ENCODE results near the gene CSTA.
A peak's percentile ranks its signal among the peaks of the same experiment; 100 is the strongest.

The CSTA gene, protein sequence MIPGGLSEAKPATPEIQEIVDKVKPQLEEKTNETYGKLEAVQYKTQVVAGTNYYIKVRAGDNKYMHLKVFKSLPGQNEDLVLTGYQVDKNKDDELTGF

DNA sequence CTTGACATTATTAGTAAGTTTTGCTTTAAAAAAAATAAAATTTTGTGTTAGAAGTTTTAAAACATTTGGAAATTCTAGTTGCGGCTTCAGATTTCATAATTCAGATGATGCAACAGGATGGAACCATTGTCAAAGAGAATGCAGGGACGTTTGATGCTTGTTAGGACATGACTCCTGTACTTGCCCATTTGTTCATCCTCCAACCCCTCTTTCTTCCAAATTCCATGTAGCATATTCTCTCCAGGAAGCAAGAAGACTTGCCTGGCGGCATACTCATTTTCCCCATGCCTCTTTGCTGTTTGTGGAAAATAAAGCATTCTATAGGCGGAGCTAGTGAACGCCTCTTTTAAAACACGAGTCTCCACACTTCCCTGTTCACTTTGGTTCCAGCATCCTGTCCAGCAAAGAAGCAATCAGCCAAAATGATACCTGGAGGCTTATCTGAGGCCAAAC lies at the start of gene CSTA:
Gene CSTA (plus strand): TSS at position 378 of the 453 bp plus-strand sequence. CDS start 45 bp downstream, at position 423.
- DNase-seq, result no peak

DNA sequence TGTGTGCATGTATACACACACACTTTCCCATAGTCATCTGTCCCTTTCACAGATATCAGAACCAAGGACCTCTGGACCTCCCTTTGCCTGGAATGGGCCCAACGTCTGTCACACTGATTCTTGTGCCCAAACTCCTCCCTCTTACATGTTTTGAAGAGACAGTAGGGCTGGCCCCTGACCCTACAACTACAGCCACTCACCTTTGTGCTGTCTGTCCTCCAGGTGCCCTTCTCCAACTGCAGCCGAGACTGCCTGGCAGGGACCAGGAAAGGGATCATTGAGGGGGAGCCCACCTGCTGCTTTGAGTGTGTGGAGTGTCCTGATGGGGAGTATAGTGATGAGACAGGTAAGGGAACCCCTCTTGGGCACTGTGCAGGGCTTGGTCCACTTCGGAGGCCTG lies 43.2 kb upstream of the CSTA start:
- DNase-seq, result no peak

DNA sequence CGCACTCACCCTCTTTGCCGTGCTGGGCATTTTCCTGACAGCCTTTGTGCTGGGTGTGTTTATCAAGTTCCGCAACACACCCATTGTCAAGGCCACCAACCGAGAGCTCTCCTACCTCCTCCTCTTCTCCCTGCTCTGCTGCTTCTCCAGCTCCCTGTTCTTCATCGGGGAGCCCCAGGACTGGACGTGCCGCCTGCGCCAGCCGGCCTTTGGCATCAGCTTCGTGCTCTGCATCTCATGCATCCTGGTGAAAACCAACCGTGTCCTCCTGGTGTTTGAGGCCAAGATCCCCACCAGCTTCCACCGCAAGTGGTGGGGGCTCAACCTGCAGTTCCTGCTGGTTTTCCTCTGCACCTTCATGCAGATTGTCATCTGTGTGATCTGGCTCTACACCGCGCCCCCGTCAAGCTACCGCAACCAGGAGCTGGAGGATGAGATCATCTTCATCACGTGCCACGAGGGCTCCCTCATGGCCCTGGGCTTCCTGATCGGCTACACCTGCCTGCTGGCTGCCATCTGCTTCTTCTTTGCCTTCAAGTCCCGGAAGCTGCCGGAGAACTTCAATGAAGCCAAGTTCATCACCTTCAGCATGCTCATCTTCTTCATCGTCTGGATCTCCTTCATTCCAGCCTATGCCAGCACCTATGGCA lies 41.1 kb upstream of the CSTA start:
- DNase-seq, result no peak

DNA sequence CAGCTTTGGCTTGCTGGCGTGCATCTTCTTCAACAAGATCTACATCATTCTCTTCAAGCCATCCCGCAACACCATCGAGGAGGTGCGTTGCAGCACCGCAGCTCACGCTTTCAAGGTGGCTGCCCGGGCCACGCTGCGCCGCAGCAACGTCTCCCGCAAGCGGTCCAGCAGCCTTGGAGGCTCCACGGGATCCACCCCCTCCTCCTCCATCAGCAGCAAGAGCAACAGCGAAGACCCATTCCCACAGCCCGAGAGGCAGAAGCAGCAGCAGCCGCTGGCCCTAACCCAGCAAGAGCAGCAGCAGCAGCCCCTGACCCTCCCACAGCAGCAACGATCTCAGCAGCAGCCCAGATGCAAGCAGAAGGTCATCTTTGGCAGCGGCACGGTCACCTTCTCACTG lies 40.6 kb upstream of the CSTA start:
- no peak for DNase-seq

DNA sequence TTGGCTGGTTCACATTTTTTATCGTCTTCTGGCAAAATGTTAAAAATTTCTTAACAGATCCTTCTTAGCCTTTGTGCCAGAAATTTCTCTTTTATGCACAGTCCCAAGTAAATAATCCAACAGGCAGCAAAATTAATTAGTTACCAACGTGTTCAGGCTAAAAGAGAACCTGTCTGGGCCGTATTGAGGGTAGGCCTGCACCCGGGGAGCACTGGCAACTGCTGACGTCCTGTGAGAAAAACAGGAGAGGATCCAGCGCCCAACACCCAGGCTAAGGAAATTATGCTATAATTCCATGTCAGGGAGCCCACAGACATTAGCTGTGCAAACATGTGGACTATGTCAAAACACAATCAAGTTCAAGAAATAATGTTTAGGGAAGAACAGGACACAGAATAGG lies 30.7 kb upstream of the CSTA start:
- DNase-seq, result no peak

DNA sequence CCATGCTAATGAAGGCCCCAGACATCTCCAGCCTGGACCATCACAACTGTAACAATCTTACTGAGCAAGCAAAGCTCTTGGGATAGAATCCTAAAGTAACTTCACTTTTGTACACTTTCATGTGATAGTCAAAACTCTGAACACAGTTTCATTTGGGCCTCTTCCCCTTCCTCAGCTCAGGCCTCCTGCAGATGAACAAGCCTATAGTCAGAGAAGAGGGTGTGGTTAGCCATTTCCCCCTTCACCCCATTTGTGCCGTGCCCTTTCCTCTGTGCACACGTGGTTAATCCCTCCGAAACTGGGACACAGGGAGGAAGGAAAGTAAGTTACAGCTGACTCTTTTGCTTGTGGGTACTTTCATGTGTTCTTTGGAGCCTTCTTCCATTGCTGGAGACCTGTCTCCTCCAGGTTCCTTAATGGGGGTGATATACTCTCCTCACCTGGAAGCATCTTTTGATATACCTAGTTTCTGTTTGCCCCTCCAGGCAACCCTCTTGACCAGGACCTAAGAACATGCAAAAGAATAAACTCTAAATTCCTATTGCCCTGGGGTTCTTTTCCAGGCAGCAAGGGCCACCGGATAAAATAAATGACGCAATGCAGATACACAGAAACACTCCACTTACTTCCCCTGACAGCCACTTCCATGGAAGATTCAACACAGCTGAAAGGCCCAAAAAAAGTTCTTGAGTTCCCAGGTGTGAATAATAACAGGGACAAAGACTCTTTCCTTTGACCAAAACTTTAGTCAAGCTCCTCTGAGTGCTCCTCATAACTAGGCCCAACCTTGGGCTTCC lies 29.6 kb upstream of the CSTA start:
- DNase-seq, result no peak

DNA sequence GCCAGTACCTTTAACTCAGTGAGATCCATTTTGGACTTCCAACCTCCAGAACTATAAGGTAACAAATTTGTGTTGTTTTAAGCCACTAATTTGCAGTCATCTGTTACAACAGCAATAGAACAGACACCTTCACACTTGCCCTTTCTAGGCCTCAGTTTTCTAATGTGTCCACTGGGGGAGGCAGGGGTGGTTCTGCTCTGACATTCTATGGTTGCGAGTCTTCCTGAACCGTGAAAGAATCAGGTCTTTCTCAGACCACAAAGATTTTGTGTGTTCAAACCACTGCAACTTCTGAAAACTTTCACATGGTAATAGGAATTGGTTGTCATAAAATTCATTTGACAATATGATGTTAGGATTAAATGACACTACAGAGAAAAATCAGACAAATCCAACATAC lies 26.8 kb upstream of the CSTA start:
- DNase-seq, result peak in 1 of 6 experiments; percentile 2

DNA sequence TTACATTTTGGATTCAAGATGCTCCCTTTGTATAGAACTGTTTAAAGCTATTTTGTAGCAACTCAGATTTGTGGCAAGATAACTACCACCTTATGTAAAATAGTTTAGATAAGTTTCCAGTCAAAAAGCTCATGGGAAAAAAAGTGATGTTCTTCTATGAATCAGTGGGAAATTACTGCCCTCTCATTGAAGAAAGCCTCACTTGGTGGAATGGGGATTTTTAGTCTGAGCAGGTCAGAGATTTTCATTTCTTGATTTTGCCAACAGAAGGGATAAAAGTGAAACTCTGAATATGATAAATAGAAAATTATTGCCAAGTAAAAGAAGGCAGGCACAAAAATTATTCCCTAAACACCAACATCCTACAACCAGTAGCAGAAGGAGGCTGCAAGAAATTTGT lies 25.8 kb upstream of the CSTA start:
- no peak for DNase-seq

DNA sequence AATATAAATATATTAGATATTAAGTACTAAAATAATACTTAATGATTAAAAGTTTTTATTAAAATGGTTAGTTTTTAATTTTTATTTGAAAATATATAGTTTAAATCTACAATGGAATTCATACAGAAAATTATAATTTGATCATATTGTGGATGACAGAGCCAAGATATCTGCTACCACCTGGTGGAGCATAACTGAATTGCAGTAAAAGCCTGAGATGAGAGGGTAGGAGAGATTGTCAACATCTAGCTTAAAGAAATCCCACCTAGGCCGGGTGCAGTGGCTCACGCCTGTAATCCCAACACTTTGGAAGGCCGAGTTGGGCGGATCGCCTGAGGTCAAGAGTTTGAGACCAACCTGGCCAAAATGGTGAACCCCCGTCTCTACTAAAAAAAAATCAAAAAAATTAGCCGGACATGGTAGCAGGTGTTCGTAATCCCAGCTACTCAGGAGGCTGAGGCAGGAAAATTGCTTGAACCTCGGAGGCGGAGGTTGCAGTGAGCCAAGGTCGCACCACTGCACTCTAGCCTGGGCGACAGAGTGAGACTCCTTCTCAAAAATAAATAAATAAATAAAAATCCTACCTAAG lies 25.1 kb upstream of the CSTA start:
- peak in 5 of 6 experiments; percentile 3 to 52 (median 13) for DNase-seq

DNA sequence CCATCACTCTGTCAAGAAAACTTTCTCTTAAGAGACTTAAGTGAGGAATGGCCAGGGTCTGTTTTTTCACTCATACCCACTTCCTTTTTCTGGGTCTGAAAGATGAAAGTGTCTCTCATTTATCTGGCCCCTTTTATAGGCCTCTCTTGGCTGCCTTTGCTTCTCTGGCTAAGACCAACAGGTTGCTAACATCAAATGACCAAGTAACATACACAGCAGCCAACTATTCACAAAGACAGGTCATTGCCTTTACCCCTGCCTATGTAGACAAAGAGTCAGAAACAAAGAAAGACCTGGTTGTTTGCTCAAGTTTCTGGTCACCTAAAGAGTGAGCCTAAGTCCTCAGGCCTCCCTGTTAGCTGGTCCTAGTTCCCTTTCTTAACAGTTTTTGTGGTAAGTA lies 24.0 kb upstream of the CSTA start:
- DNase-seq, result no peak

DNA sequence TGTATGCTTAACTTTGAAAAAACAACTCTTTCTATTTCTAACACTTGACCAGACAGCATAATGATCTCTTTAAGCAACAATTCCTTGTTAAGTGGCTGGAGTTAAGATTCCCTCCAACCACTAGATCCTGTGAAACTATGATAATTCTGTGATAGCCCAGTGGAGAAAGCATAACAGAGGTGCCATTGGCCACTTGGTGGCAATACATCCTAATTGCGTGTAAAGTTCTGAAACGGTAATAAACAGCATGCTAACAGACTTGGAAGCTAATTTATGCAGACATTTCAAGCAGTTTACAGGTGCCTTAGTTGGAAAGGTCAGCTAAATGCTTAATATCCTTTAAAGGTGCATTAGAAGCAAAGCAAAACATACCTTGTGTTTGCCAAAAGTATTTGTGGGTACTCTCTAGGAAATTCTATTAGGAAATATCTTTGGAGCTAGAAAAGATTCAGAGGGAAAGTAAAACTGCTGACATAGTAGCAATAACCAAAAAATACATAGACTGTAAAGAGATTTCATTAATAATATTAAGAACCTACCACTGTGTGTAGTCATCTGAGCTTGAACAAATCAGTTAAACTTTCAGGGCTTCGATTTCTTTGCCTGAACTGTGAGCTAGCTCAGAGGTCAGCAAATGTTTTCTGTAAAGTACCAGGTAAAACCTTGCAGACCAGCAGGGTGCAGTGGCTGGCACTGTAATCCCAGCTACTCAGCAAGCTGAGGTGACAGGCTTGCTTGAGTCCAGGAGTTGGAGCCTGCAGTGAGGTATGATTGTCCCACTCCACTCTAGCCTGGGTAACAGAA lies 19.0 kb upstream of the CSTA start:
- DNase-seq, result no peak

DNA sequence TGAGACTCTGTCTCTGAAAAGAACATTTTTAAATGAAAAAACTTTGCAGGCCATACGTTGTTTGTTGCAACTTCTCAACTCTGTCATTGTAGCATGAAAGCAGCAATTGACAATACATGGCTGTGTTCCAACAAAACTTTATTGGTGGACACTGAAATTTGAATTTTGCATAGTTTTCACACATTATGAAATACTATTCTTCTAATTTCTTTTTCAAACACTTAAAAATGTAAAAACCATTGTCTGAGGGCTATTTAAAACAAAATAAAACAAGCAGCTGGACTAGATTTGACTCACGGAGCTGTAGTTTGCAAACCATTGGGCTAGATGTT lies 18.5 kb upstream of the CSTA start:
- DNase-seq, result no peak

DNA sequence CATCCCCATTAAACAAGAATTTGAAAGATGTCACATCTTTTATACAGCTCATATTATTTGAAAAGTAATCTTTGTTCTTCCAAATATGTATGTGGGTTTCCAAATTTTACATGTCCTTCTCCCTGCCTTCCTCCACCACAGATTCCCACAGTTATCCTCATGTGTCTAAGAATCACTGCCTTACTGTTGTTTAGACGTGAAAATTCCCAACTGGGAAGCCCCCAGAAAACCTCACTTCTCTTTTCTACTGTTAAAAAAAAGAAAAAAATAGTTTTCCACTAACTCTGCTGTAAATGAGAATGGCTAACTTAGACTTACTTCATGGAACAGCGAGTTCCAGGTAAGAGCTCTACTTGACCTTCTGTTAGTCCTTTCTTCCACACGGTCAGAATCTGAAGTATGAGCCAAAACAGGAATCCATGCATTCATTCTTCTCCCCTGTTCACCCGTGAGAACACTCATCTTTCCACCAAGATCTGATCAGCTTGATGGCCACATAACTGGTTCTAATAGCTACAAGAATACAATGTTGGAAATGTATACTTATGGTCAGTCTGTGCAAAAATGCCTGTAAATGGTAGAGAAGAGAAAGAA lies 17.9 kb upstream of the CSTA start:
- DNase-seq, result no peak

DNA sequence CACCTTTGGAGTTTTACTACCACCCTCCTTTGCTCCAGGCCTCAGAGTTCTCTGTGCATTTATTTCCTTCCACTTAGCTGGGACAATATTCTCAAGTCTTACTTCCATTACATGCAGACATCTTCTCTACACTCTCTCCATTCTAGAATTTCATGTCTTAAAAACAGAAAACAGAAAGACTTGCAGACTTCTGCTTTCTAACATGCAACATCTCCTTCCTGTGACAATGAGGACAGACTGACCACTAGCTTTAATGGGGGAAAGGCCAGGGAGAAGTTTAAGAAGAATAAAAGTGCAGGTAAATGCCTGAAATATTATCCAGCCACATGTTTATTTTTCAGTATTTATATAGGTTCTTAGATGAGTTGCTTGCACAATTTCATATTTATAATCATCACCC lies 17.1 kb upstream of the CSTA start:
- no peak for DNase-seq

DNA sequence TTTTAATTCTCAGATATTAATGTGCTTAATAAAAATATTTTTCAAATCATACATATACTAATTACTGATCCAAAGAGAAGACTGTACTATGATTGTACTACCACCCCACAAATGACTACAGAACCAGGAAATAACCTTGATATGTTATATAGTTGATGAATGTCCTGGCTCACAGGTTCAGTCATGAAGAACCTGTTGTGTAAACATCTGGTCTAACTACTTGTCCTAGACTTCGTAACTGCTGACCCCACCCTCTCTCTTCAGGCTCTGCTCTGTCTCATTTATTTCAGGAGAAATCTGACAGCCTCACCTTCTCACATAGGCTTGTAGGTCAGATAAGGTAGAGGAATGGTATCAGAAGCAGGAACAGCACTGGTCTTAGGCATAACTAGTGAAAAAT lies 14.7 kb upstream of the CSTA start:
- no peak for DNase-seq

DNA sequence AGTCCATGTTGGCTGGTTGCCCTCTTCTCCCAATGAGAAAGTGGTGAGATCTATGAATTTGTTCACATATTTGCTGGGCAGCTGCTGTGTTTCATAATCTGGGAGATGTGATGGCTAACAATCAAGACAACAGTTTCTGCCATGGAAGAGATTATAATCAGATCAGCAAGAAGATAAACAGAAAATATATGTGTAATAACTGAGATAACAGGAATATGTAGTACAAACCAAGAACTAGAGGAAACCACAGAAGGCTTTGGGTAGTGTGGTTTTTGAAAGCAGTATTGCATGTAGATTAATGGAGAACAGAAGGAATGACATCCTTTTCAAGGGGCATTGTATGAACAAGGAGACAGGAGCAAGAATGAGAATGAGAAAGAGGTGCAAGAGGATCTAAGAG lies 12.2 kb upstream of the CSTA start:
- no peak for DNase-seq

DNA sequence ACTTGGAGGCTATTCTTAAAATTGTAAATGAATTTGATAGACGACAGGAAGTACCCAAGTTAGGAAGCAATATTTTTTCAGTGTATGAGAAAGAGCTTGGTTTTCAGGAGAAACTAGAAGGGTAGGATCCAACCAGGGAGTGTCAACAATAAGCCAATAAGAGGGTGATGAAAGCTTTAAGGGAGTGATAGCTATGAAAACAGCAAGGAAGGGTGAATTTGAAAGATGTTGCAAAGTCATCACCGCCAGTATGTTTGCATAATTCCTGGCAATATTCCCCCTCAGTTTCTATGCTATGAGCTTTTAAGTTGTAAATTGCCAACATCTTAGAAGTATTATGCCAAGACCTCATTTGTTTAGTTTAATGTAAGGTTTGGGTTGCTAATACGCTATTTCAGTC lies 11.8 kb upstream of the CSTA start:
- no peak for DNase-seq

DNA sequence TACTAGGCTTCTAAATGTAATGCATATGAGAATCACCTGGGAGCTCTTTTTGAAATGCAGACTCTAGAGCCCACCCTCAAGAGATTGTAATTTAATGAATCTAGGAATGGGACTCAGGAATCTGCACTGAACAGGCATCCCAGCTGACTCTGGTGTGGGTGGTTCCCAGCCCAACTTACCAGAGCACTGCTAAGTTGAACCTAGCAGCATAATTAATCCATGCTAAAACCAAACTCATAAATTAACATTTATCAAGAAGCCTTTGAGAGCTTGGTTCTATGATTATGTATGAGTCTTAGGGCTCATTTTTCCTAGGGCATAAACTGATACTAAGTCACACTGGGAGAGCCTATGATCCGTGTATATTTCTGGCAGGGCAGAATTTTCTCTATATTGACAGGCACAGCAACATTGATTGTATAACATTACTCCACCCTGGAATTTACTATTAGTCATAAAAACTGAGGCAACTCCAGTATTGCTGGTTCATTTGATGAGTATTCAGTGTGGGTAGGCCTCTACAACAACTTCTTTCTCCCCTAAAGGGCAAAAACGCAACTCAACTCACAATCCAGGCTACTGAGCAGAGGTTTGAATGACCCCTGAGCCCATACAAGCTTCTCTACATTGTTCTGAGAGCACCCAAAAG lies 10.7 kb upstream of the CSTA start:
- DNase-seq, result no peak

DNA sequence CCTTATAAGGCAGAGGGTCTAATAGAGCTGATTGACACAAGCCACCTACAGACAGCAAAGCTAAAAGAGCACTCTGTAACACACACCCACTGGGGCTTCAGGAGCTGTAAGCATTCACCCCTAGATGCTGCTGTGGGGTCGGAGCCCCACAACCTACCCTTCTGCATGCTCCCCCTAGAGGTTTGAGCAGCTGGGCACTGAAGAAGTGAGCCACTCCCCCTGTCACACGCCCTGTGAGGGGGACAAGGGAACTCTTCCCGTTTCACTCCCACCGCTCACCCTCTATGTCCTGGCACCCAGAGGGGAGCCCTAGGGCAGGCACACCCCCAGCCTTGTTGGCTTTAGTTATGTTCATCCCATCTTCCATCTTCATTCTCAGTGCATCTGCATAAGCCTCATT lies 9.4 kb upstream of the CSTA start:
- DNase-seq, result no peak

DNA sequence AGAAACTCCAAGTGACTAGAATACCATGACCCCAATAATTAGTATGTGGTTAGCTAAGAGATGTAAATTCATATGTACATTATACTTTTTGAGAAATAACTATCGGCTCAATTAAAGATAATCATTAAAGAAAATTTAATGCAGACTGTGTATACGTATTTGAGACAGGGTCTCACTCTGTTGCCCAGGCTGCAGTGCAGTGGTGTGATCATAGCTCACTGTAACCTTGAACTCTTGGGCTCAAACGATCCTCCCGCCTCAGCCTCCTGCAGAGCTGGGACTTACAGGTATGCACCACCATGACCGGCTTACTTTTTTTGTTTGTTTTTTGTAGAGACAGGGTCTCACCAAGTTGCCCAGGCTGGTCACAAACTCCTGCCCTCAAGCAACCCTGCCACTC lies 8.7 kb upstream of the CSTA start:
- no peak for DNase-seq

DNA sequence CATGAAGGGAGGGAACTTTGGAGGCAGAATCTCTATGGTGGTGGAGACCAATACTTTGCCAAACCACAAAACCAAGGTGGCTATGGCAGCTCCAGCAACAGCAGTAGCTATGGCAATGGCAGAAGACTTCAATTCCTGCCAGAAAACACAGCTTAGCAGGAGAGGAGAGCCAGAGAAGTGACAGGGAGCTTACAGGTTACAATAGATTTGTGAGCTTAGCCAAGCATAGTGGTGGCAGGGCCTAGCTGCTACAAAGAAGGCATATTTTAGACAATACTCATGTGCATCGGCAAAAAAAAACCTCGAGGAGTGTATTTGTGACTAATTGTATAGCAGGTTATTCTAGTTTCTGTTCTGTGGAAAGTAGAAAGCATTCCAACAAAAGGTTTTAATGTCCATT lies 6.4 kb upstream of the CSTA start:
- DNase-seq, result no peak

Data from stimulated activated naive CD4-positive, alpha-beta T cell (primary cell).